HepG2 (cell line): ENCODE results near the gene LNPK. TPM values are rescaled to one million over a fixed set of nuclear protein-coding genes. Genes with fewer than 3 reads are reported as not detected.

Experiments
- ATF2 ChIP-seq: sonication (generic); formaldehyde crosslinking; IDR thresholded peaks from 2 replicates; pipeline ENCODE4 v1.4.0; 2020; ENCODE audit warnings: missing genetic modification reagents
- E2F1 ChIP-seq: sonication (generic); formaldehyde crosslinking; IDR thresholded peaks from 2 replicates; pipeline ENCODE4 v1.5.0; 2020; ENCODE audit warnings: missing genetic modification reagents
- ELF3 ChIP-seq: IDR thresholded peaks from 2 replicates; pipeline ENCODE4 v1.6.1; 2016; ENCODE audit warnings: missing genetic modification reagents, missing compliant biosample characterization
- ESRRA ChIP-seq: sonication (generic); formaldehyde crosslinking; IDR thresholded peaks from 2 replicates; pipeline ENCODE4 v1.5.1; 2020; ENCODE audit warnings: mild to moderate bottlenecking, low read depth, missing genetic modification reagents
- FOXA1 ChIP-seq, 2 experiments: fragments of 450-650 bp in 1 of 2; sonication (generic) in 1 of 2; formaldehyde crosslinking in 1 of 2; IDR thresholded peaks; 2 replicates each; pipeline versions ENCODE4 v1.4.0 to v1.6.1; 2016 to 2020; ENCODE audit warnings: missing genetic modification reagents in 1 of 2
- MBD4 ChIP-seq: IDR thresholded peaks from 2 replicates; pipeline ENCODE4 v1.6.1; 2012; ENCODE audit warnings: low read length, inconsistent platforms, borderline replicate concordance
- SOX5 ChIP-seq: IDR thresholded peaks from 2 replicates; pipeline ENCODE4 v1.6.1; 2016; ENCODE audit warnings: borderline replicate concordance
- TBX3 ChIP-seq: fragments of 450-650 bp; IDR thresholded peaks from 2 replicates; pipeline ENCODE4 v1.6.1; 2017; ENCODE audit warnings: antibody characterized with exemption, mild to moderate bottlenecking, inconsistent platforms, borderline replicate concordance
- TRIM22 ChIP-seq: fragments of 450-650 bp; IDR thresholded peaks from 2 replicates; pipeline ENCODE4 v1.6.1; 2017
- ZNF160 ChIP-seq: sonication (generic); formaldehyde crosslinking; IDR thresholded peaks from 2 replicates; pipeline ENCODE4 v1.8.0; 2022; ENCODE audit warnings: mild to moderate bottlenecking, inconsistent platforms, missing genetic modification reagents
- ZNF180 ChIP-seq: sonication (generic); formaldehyde crosslinking; IDR thresholded peaks from 2 replicates; pipeline ENCODE4 v1.4.0; 2020; ENCODE audit warnings: low read depth, missing genetic modification reagents, borderline replicate concordance
- ZNF263 ChIP-seq: sonication (generic); formaldehyde crosslinking; IDR thresholded peaks from 2 replicates; pipeline ENCODE4 v1.4.0; 2020; ENCODE audit warnings: missing genetic modification reagents
- ZNF556 ChIP-seq: sonication (generic); formaldehyde crosslinking; IDR thresholded peaks from 2 replicates; pipeline ENCODE4 v1.4.0; 2020; ENCODE audit warnings: mild to moderate bottlenecking, missing genetic modification reagents, borderline replicate concordance
- ZNF562 ChIP-seq: sonication (generic); formaldehyde crosslinking; IDR thresholded peaks from 2 replicates; pipeline ENCODE4 v1.8.0; 2022; ENCODE audit warnings: missing genetic modification reagents, borderline replicate concordance
- ZNF569 ChIP-seq: sonication (generic); formaldehyde crosslinking; IDR thresholded peaks from 2 replicates; pipeline ENCODE4 v1.5.0; 2020; ENCODE audit warnings: mild to moderate bottlenecking, missing genetic modification reagents, moderate library complexity, borderline replicate concordance
- ZNF710 ChIP-seq: sonication (generic); formaldehyde crosslinking; IDR thresholded peaks from 2 replicates; pipeline ENCODE4 v1.5.0; 2020; ENCODE audit warnings: mild to moderate bottlenecking, missing genetic modification reagents, borderline replicate concordance
- ZNF737 ChIP-seq: sonication (generic); formaldehyde crosslinking; IDR thresholded peaks from 2 replicates; pipeline ENCODE4 v1.5.0; 2020; ENCODE audit warnings: missing genetic modification reagents, mild to moderate bottlenecking, borderline replicate concordance
- polyA plus RNA-seq, 8 experiments: library from polyadenylated mRNA; depleted of rRNA in 3 of 8; stranded (reverse) in 7 of 8; unstranded in 1 of 8; fragments of >200 nt; fragmentation: Illumina TruSeq in 4 of 8; extraction: Trizol in 4 of 8; gene quantifications; 2 replicates each; pipeline versions ENCODE4 v1.2.1 to v1.2.3, GENCODE V29; 2011 to 2016; ENCODE audit warnings: low read depth in 4 of 8, missing spikeins in 1 of 8, mixed read lengths in 1 of 8; ENCODE audit not compliant: insufficient read depth in 1 of 8
- total RNA-seq, 5 experiments: library from RNA; depleted of rRNA; stranded (reverse); fragments of >200 nt; fragmentation: Illumina TruSeq; extraction: Trizol; gene quantifications; 2 replicates each; pipeline ENCODE4 v1.2.3, GENCODE V29; 2016; ENCODE audit warnings: low read depth in 1 of 5
- TF ChIP-seq, protein P1 (sequence below): sonication (generic); formaldehyde crosslinking; IDR thresholded peaks from 2 replicates; pipeline ENCODE4 v1.4.0; 2020; ENCODE audit warnings: mild to moderate bottlenecking, missing genetic modification reagents
- TF ChIP-seq, protein P2 (sequence below): sonication (generic); formaldehyde crosslinking; IDR thresholded peaks from 2 replicates; pipeline ENCODE4 v1.5.0; 2020; ENCODE audit warnings: missing genetic modification reagents

The LNPK gene
- total and polyA plus RNA-seq, 2 of the 13 experiments (the other 11 are each of a cell fraction or from before 2014, with no cell fraction given) = 25.4 to 26.1 TPM

DNA sequence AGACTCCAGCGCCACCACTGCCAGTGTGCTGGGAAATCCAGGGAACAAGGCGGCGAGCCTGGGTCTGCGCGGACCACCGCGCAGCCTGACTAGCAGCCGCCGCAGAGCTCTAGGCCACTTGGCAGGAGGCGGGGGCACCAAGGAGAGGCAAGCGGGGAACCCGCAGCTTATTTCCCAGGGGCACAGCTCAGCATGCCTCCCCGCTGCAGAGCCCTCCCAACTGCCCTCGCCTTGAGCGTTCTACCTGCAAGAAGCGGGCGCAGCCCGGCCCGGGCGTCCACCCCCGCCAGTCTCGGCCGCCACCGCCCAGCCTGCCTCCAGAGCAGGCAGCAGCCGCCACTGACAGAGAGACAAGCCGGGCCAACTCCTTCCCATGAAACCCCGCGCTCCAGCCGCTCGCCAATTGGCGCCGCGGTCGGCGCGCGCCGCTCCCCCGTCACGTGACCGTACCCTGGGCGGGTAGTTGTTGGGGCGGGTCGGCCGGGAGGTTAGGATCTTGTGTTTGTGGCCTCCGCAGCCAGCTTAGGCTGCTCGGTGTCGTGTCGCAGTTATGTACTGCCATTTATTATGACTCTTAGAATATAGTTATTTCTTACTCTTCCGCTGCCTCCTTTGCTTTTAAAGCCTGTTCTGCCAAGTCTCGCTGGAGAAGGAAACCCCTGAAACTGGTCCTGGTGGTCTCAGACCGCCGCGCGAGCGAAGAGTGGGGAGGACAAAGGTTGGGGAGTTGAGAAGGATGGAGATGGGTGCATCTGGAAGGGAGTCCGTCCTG is at the start of gene LNPK (continued):
- no peak for TF ChIP-seq ZNF263
- TF ChIP-seq MBD4 = no peak
- TF ChIP-seq ZNF562 = no peak
- peak; percentile 8; the same call in 1 of the 2 replicates for TF ChIP-seq ZNF556 (CRISPR knock-in tag)
- no peak for TF ChIP-seq SOX5 (CRISPR knock-in tag)
- TF ChIP-seq ATF2 (CRISPR knock-in tag) = peak; percentile 50; the same call in 1 of the 2 replicates
- TF ChIP-seq ZNF710 (CRISPR knock-in tag) = no peak
- TF ChIP-seq ZNF160 (CRISPR knock-in tag) = peak; percentile 70; the same call in 1 of the 2 replicates
- TF ChIP-seq, protein P1, sequence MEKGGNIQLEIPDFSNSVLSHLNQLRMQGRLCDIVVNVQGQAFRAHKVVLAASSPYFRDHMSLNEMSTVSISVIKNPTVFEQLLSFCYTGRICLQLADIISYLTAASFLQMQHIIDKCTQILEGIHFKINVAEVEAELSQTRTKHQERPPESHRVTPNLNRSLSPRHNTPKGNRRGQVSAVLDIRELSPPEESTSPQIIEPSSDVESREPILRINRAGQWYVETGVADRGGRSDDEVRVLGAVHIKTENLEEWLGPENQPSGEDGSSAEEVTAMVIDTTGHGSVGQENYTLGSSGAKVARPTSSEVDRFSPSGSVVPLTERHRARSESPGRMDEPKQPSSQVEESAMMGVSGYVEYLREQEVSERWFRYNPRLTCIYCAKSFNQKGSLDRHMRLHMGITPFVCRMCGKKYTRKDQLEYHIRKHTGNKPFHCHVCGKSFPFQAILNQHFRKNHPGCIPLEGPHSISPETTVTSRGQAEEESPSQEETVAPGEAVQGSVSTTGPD = peak; percentile 60; the same call in 1 of the 2 replicates
- TF ChIP-seq, protein P2, sequence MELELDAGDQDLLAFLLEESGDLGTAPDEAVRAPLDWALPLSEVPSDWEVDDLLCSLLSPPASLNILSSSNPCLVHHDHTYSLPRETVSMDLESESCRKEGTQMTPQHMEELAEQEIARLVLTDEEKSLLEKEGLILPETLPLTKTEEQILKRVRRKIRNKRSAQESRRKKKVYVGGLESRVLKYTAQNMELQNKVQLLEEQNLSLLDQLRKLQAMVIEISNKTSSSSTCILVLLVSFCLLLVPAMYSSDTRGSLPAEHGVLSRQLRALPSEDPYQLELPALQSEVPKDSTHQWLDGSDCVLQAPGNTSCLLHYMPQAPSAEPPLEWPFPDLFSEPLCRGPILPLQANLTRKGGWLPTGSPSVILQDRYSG (CRISPR knock-in tag) = no peak
- TF ChIP-seq ELF3 (CRISPR knock-in tag) = peak; percentile 67
- no peak for TF ChIP-seq ZNF180 (CRISPR knock-in tag)
- TF ChIP-seq TRIM22 = no peak
- no peak for TF ChIP-seq FOXA1 (IDR thresholded peaks at IDR 0.05)
- no peak for TF ChIP-seq FOXA1 (CRISPR knock-in tag; IDR thresholded peaks at IDR 0.05)
- TF ChIP-seq ZNF737 (CRISPR knock-in tag) = 0 out of 2 replicates have a peak, but pooled peaks have one; percentile 78
- TF ChIP-seq E2F1 = peak; percentile 97
- TF ChIP-seq TBX3 = no peak
- TF ChIP-seq ZNF569 = peak; percentile 93; the same call in 1 of the 2 replicates
- TF ChIP-seq ESRRA (CRISPR knock-in tag) = no peak; the same call in 1 of the 2 replicates
